ENCODE results near the gene ADA.

The ADA gene

DNA sequence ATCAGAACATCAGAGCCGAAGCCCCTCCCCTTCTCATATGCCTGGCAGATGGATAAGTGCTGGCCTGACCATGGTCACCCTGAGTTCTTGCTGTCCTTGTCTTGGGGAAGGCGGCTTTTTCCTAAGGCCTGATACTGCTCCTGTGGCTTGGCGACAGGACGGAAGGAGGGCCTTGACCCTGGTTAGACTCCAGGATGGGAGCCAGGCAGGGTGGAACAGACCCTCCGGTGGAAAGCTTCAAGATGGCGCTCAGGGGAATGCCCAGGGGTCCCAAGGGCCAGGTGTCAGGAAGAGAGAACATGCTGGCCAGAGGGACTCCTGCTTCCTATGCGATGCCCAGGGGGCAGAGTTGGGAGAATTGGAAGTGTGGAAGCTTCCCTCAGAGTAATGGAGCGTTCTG lies 29.6 kb downstream of the ADA start:
- no peak for DNase-seq

DNA sequence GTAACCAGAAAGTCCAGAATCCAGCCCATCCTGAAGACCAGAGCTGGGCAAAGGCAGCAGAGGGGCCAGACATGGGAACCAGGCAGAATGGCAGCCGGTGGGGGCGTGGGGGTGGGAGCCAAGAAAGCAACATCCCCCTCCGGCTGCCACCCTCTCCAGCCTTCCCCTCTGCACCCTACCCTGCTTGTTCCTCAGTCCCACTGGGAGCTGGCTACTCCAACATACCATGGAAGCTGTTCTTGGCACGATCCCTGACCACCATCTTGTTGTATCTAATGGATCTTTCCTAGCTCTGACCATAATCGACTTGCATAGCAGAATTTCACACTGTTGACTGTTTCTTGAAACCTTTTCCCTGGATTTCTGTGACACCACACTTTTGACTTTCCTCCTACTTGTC lies 30.2 kb downstream of the ADA start:
- DNase-seq = no peak

DNA sequence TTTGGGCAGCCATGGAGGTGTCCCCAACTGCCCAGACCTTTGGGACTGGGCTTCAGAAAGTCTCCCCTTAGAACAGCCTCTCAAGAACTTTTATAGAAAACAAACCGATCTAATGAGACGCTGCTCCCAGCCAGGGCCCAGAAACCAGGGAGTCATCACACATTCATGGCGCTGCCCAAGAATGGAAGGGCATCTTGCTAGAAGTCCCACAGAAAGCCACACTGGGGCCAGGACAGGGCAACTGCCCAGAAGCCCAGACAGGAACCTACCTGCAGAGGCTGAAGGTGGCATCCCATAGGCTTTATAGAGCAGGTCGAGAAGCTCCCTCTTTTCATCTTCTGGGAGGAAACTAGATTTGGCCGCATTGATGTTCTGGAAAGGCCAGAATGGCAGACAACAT lies 31.5 kb downstream of the ADA start:
- DNase-seq = no peak

DNA sequence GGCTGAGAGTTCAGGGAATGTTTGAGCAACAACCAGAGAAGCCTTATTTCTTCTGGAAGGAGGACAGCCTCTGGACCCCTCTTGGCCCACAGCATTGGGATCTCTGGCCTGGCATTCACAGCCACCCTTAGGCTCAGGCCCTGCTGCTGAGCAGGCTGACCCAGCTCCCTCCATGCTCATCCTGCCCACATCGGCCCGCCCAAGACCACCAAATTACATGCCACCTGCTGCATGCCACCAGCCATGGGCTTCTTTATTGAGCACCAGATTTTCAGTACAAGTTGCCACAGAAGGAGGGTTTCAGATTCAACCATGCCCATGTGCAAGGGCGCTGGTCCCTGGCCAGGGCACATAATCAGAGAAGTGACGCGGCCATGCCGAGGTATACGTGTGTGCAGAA lies 32.2 kb downstream of the ADA start:
- DNase-seq = no peak

DNA sequence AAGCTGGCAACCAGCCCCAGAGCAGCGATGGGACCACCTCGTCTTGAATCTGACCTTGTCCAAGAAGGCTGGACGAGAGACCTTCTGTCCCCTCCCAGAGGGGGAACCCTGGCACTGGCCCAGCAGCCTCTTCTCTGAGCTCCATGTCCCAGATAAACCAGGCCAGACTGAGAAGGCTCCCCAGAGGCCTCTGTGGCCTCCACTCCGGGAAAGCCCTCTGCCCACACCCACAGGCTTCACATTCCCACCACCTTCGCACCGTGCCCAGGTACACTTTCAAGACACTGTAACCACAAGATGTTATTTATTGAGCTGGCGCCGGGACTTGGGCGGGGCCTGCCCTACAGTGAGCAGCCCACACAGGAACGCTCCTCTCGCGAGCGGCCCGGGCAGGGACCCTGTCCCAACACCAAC lies 33.2 kb downstream of the ADA start:
- DNase-seq = no peak

DNA sequence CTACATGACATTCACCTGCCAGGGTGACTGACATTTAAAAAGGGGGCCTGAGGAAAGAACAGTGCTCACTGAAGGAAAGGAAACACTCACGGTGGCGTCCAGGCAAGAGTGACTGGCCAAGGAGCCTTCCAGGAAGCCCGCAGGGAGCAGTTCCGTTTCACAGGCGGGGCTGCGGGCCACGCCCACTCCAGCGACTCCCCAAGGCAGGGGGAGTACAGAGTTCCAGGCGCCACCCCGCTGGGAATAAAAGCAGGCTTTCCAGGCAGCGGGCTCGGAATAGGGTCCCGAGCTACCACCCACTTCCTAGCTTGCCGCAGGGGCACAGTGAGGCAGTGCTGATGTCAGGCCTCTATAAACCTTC lies 34.9 kb downstream of the ADA start:
- DNase-seq = no peak

DNA sequence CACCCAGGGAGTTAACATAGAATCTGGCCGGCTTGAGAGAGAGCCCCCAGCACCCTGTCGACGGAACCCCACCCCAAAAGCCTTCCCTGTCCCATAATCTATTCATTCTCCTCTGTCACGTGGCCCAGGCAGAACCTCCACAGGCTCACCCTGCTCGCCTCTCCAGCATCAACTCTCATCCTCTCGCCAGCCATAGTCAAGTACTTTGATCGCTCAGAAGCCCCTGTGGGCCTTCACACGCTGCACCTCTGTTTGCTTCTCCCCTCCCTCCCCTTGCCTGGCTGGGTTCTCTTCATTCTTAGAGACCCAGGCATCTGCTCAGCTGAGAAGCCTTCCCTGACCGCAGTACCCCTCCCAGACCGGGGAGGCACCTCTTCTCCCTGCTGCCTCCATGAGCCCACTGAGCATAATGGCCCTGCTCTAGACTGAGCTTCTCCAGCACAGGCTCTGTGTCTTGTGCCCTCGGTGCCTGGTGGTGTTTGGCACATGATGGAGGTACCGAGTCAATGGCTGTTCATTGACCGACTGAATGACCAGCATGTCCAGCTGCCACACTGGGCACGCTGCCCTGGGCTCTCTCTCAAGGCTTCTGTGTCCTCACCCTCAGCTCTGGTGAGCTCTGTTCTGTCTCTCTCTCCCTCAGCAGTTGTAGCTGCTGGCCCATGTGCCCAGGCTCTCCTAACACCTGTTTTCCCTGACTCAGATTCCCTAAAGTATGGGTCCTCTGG lies 35.5 kb downstream of the ADA start:
- no peak for DNase-seq

DNA sequence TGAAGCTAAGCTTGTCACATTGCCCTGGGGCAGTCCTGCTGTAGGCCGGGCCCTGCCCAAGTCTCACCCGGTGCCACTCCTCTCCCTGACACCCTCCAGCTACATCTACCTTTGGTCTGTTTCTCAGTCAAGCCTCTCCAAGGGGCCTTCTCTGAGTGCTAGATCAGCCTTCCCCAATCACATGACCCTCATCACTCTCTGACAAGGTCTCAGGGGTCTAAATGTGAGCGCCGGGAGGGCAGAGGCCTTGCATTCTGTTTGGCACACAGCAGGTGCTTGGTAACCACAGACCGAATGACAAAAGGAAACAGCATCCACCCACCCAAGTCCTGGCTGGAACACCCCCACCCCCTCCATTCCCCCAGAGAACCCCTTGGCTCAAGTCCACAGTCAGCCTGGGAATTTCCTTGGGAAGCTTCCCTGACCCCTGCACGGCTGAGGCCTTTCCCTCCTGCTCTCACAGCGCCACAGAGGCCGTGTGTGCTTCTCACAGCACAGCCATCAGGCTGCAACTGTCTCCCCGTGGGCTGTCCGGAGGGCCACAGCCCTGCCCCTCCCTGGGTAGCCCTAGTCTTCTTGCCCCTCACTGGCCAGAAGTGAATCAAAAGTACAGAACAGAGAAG lies 36.2 kb downstream of the ADA start:
- no peak for DNase-seq

DNA sequence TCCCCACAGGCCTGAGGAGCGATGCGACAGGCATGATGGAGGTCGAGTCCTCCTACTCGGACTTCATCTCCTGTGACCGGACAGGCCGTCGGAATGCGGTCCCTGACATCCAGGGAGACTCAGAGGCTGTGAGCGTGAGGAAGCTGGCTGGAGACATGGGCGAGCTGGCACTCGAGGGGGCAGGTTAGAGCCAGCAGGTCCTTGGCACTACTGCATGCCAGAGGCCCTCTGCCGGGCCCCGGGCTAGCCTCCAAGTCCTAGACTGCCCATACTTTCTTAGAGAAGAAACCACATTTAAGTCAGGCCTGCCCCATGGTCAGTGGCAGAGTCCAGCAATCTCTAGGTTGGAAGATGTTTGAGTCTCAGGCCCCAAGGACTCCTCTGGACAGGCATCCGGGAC lies 37.0 kb downstream of the ADA start:
- DNase-seq = no peak

DNA sequence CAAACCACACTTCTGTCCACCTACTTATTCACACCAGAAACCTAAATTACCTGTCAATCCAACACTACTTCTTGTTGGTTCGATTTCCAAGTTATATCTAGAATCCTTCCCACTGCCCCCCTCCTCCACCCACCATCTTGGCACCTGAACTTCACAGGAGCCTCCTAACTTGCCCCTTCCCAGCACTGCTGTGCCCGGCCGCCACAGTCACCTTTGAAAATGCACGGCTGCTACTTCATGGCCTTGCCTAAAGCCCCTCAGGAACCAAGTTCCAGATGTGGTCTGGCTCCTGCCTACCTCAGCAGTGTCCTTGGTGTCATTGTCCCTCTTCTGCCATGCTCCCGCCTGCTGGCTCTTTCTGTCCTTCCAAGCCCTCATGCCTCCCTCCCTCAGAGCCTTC lies 37.9 kb downstream of the ADA start:
- DNase-seq = no peak

DNA sequence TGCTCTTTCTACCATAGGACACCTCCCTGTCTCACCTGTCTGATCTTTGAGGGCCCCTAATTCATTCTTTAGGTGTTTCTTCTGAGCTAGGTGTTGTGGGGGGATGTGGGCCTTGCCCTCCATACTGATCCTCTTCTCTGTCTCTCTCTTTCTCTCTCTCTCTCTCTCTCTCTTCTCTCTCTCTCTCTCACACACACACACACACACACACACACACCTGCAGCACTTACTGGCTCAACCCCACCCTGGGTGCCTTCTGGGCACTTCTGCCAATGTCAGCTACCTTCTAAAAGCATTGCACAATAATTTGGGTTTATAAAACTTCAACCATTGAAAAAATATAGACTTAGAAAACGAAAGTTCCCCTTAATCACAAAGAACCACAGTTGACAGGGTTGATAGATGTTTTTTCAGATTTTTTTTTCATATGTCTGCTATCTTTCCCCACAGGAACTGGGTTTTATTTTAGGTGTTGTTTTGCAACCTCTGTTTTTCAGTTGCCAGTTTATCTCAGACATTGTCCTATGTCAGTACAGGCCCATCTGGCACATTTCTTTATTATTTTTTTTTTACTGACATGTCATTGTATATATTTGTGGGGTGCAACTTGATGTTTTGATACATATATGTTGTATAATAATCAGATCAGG lies 41.1 kb downstream of the ADA start:
- no peak for DNase-seq

DNA sequence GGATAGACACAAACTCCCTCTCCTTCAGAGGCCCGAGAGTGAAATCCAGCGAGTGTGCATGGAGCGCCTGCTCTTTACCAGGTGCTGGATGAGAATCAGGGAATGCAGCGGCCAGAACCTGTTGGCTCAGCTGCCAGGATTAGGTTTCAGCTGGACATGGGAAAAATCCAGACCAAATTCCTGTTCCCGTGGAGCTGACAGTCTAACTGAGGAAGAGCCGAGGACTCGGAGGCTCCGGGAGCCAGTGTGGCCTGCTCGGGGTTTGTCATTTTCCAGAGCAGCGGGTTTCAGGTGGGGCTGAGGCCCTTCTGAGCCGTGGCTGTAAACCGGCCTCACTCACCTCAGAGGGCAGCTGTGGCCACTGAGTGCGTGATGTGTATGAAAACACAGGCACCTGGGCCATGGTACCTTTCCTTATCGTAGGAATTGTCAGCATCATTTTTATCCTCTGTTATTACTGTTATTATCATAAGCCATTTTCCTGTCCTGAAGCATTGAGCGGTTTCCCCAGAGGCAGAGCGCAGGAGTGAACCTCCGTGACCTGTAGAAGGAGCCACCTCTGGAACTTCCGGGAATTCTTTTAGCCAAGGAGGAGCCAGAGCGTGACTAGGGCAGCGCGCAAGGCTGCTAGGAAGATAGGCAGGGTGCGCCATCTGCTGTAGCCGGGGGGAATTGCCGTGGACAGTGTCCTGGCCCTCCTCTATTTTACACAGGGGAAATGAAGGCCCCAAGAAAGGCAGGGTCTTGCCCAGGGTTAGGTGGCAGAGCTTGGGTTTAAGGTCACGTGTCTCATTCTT lies 41.8 kb downstream of the ADA start:
- peak; percentile 89 for DNase-seq

DNA sequence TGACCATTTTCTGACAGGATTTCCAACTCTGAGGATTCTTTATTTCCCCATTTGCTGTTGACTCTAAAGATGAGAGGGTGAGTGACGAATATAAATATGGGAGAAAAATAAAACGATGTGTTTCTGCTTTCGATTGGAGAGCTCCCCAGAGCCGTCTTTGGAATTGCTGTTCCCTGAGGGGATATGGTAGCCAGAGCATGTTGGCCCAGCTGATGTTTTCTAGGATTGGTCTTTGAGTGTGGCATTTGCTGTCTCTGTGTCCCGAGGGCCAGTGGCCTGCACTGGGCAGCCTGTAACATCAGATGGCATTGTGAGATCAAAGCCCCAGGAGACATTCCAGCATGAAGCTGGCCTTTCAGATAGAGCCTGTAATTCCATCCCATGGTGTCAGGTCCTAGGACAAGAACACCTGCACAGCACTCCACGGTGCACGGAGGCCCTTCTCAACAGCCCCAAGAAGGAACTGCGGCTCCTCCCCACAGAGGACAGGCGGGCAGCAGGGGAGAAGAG lies 42.4 kb downstream of the ADA start:
- DNase-seq = no peak

DNA sequence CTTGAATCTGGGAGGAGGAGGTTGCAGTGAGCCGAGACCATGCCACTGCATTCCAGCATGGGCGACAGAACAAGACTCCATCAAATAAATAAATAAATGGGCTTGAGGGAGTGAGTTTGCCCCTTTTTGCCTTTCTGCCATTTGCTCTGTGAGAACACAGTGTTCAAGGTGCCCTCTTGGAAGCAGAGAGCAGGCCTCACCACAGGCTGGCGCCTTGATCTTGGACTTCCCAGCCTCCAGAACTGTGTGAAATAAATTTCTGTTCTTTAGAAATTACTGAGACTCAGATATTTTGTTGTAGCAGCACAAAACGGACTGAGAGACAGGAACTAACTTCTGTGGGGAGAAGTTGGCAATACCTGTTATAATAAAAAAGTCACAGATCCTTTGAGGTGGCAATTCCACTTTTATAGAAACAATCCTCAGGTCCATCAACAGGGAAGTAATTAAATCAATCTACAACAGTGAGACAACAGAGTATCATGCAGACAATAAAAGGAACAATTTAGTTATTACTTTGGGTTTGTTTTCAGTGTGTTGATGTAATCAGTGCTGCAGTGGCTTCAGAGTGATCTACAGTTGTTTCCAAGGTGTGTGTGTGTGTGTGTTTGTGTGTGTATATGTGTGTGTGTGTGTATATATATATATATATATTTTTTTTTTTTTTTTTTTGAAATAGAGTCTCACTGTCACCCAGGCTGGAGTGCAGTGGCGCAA lies 44.6 kb downstream of the ADA start:
- no peak for DNase-seq

DNA sequence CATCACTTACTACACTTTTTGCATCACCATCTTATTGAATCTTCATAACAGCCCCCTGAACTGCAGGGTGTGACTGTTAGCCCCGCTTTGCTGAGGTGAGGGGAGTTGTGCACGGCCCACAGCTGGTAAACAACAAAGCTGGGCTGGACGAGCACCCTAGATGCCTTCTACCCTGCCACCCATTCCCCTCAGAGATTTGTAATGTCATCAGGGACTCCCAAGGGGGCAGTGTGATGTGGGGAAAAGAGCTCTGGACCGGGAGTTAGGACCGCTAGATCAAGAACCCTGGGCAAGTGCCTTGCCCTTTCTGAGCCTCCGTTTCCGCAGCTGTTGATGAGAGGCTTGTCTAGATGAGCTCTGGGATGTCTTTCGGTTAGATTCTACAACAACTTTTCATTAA lies 48.2 kb downstream of the ADA start:
- DNase-seq = no peak

DNA sequence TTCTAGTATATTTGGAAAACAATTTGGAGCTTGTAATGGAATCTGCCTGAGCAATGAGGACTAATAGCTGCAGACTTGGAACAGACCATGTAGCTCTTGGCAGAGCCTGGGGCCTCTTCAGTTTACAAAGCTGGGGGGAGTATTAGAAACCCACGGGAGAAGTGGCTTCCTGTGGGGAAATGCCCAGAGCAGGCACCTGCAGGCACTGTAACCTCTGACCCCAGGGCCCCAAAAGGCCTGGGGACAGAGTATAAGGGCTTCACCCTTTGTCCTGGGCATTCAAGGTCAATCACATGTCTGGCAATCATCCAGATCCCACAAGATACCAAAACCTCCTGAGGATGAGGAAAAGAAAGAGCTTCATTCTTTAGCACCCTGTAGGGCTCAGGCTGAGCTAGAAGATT lies 49.7 kb downstream of the ADA start:
- peak; percentile 24 for DNase-seq

DNA sequence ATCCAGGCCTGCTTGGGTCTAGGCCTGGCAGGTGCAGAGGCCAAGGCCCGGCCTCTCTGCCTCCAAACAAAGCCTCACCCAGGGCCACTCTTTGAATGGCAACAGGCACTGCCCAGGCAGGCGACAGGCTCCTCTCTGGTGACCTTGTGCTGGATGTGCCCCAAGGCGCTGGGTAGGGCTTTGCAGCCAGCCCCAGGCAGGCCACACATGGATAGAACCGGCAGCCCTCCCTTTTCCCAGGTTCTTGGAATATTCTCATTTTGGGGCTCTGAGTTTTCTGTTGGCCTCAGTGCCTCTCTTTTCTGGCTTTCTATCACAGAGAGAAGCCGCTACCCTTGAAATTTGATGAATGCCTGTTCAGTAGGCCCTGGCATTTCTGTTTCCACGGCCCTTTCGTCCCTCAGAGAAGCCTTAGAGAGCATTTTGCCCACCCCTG lies 50.2 kb downstream of the ADA start:
- DNase-seq = no peak

DNA sequence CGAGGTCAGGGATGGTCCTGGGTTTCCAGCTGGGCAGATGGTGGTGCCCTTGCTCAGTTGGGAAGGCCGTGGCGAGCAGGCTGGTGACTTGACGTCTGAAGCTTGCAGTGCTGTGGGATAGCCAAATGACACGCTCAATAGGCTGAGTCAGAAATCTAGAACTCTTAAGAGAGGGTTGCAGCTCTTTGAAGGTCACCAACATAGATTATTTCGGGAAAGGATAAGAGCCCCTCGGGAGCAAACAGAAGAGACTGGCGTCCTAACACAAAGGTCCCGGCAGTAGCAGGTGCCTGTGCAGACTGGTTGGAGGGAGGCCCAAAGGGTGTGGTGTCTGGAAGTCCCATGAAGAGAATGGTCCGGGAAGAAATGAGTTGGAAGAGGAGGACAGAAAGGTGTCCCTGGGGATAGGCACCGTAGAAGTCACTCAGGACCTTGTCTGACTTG lies 50.7 kb downstream of the ADA start:
- DNase-seq = no peak

DNA sequence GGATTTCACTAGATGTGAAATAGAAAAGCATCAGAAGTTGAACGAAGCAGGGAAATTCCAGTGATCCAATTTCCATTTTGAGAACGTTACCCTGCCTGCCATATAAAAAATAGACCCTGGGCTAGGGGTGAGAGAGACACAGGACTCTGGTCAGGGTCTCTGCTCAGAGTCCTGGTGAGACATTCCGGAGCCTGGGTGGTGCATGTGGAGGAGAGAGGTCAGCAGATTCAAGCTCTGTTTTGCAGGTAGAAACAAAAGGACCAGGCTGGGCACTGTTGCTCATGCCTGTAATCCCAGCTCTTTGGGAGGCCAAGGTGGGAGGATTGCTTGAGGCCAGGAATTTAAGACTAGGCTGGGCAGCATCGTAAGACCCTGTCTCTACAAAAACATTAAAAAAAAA lies 51.2 kb downstream of the ADA start:
- no peak for DNase-seq

DNA sequence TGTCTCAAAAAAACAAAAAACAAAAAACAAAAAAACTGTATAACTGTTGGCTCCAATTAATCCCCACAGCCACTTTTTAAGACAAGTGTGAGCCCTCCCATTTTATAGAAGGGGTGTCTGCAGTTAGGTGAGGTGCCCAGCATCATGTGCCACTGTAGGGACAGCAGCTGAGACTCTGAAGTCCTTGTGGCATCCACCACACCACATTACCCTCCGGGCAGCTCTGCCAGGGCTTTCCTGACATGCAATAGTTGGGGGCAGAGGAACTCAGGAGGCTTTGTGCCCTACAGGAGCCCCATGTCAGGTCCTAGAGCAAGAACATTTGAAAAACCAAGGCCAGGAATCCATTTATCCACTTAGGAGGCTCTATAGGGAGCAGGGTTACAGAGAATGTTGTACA lies 51.8 kb downstream of the ADA start:
- DNase-seq = no peak

DNA sequence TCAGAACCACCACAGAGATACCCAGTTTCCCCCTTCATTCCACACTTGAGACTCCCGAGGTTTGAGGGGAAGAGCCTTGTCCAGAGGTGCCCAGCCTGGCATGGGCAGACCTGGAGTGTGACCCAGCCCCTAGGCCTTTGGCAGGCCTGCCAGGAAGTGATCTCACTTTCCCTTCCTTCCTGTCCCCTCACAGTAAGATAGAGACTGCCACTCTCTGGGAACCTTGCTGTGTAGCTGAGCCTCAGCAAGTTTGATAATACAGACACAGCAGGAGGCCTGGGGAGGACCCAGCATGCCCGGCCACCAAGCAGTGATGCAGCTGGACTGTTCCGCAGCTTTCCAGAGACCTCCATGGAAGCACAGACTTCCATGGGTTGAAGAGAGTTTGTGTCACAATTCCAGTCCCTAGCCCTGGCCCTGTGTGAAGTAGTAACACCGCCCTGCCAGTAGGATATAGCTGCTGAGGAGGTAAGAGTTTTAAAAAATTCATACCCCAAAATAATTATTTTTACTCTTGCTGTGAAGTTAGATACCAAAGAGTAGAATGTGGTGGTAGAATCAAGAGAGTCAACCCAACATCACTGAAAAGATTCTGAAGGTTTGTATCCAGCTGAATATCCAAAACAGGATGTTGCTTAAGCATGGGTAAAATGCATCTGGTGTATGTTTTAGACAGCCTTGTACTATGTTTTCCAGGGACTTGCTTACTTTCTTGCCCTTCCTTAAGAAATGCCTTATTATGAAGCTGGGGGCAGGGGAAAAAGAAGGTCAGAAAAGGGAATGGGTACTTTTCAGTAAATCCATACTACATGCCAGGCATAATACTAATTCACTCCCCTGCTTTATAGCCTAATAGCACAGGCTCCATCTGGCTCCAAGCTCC lies 52.8 kb downstream of the ADA start:
- DNase-seq = peak; percentile 32

DNA sequence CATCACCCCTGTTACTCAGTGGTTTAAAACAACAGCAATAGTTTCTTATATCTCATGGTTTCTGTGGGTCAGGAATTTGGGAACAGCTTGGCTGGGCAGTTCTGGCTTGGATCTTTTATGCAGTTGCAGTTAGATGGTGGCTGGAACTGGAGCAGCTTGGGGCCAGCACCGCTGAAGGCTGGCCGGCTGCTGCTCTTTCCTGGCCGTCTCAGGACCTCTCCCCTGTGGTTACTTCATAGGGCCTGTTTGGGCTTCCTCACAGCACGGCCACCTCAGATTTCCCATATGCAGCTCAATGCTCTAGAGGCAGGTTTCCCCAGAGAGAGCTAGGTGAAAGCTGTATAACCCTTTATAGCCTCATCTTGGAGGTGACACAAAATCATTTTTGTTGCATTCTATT lies 53.6 kb downstream of the ADA start:
- no peak for DNase-seq

Measured in EL (cell line).